H9 (cell line): Measurements from ENCODE around the gene SLC6A3. TPM values are rescaled to one million over a fixed set of nuclear protein-coding genes. Genes with fewer than 3 reads are reported as not detected.

Experiments used
- DNase-seq: peaks from one replicate; pipeline ENCODE4 v3.0.0-alpha.2; 2017
- H2AFZ ChIP-seq: one replicate; pipeline ENCODE4 v1.6.1; 2013; ENCODE audit warnings: mild to moderate bottlenecking, low read length, control low read depth, moderate library complexity
- H2AK5ac ChIP-seq: 2 replicates; pipeline ENCODE4 v1.6.1; 2013; ENCODE audit warnings: low read length, control low read depth, mixed read lengths; ENCODE audit not compliant: insufficient read length
- H2BK120ac ChIP-seq: one replicate; pipeline ENCODE4 v1.6.1; 2013; ENCODE audit warnings: low read depth, mild to moderate bottlenecking, low read length, control low read depth, inconsistent platforms; ENCODE audit not compliant: poor library complexity, severe bottlenecking
- H2BK12ac ChIP-seq: 2 replicates; pipeline ENCODE4 v1.6.1; 2013; ENCODE audit warnings: low read length, control low read depth, mixed read lengths, low read depth; ENCODE audit not compliant: insufficient read length
- H2BK15ac ChIP-seq: 2 replicates; pipeline ENCODE4 v1.6.1; 2013; ENCODE audit warnings: low read depth, low read length, control low read depth
- H2BK20ac ChIP-seq: one replicate; pipeline ENCODE4 v1.6.1; 2013; ENCODE audit warnings: low read depth, mild to moderate bottlenecking, low read length, control low read depth, inconsistent platforms; ENCODE audit not compliant: poor library complexity, severe bottlenecking
- H2BK5ac ChIP-seq: 2 replicates; pipeline ENCODE4 v1.6.1; 2013; ENCODE audit warnings: low read length, control low read depth, mixed read lengths; ENCODE audit not compliant: insufficient read length
- H3K14ac ChIP-seq: 2 replicates; pipeline ENCODE4 v1.6.1; 2013; ENCODE audit warnings: low read length, control low read depth; ENCODE audit not compliant: insufficient read depth
- H3K18ac ChIP-seq: 2 replicates; pipeline ENCODE4 v1.6.1; 2013; ENCODE audit warnings: low read depth, mild to moderate bottlenecking, mixed read lengths, low read length, control low read depth; ENCODE audit not compliant: insufficient read length
- H3K23ac ChIP-seq: 2 replicates; pipeline ENCODE4 v1.6.1; 2013; ENCODE audit warnings: low read length, control low read depth, mixed read lengths, low read depth; ENCODE audit not compliant: insufficient read length
- H3K23me2 ChIP-seq: 2 replicates; pipeline ENCODE4 v1.6.1; 2013; ENCODE audit warnings: low read depth, mild to moderate bottlenecking, mixed read lengths, low read length, control low read depth; ENCODE audit not compliant: insufficient read length, poor library complexity, severe bottlenecking
- H3K27ac ChIP-seq: 2 replicates; pipeline ENCODE4 v1.5.1; 2013; ENCODE audit warnings: low read length, control low read depth, mixed read lengths, low read depth; ENCODE audit not compliant: insufficient read length
- H3K27me3 ChIP-seq: 2 replicates; pipeline ENCODE4 v1.6.1; 2013; ENCODE audit warnings: low read length, control low read depth, inconsistent platforms; ENCODE audit not compliant: insufficient read depth
- H3K4ac ChIP-seq: 2 replicates; pipeline ENCODE4 v1.6.1; 2013; ENCODE audit warnings: low read depth, mild to moderate bottlenecking, control low read depth, inconsistent platforms, low read length, moderate library complexity
- H3K4me1 ChIP-seq: 2 replicates; pipeline ENCODE4 v1.6.1; 2013; ENCODE audit warnings: low read length, control low read depth, inconsistent platforms; ENCODE audit not compliant: insufficient read depth
- H3K4me2 ChIP-seq: 2 replicates; pipeline ENCODE4 v1.6.1; 2013; ENCODE audit warnings: low read length, control low read depth, mixed read lengths; ENCODE audit not compliant: insufficient read length, insufficient read depth
- H3K56ac ChIP-seq: 2 replicates; pipeline ENCODE4 v1.6.1; 2013; ENCODE audit warnings: low read depth, mild to moderate bottlenecking, mixed read lengths, low read length, control low read depth; ENCODE audit not compliant: insufficient read length
- H3K79me1 ChIP-seq: 2 replicates; pipeline ENCODE4 v1.6.1; 2013; ENCODE audit warnings: low read depth, mild to moderate bottlenecking, moderate library complexity, low read length, control low read depth, inconsistent platforms; ENCODE audit not compliant: insufficient read depth, poor library complexity, severe bottlenecking
- H3K79me2 ChIP-seq: 2 replicates; pipeline ENCODE4 v1.6.1; 2013; ENCODE audit warnings: low read length, control low read depth, inconsistent platforms; ENCODE audit not compliant: insufficient read depth
- H3K9ac ChIP-seq: 2 replicates; pipeline ENCODE4 v1.6.1; 2013; ENCODE audit warnings: low read length, control low read depth, mixed read lengths; ENCODE audit not compliant: insufficient read length; ENCODE audit errors: extremely low read depth
- H3K9me3 ChIP-seq: one replicate; pipeline ENCODE4 v1.6.1; 2013; ENCODE audit warnings: low read depth, low read length, inconsistent platforms; ENCODE audit not compliant: control insufficient read depth
- H3T11ph ChIP-seq: one replicate; pipeline ENCODE4 v1.6.1; 2013; ENCODE audit warnings: mild to moderate bottlenecking, low read length, control low read depth, inconsistent platforms
- H4K20me1 ChIP-seq: one replicate; pipeline ENCODE4 v1.6.1; 2013; ENCODE audit not compliant: control insufficient read depth, insufficient read length, insufficient read depth
- H4K5ac ChIP-seq: 2 replicates; pipeline ENCODE4 v1.6.1; 2013; ENCODE audit warnings: low read depth, mild to moderate bottlenecking, mixed read lengths, low read length, control low read depth; ENCODE audit not compliant: insufficient read length
- H4K8ac ChIP-seq: replicated peaks from 2 replicates; pipeline ENCODE4 v1.6.1; 2013; ENCODE audit warnings: low read length, control low read depth, mixed read lengths, low read depth; ENCODE audit not compliant: insufficient read length
- H4K91ac ChIP-seq: 2 replicates; pipeline ENCODE4 v1.6.1; 2013; ENCODE audit warnings: low read depth, mild to moderate bottlenecking, moderate library complexity, mixed read lengths, low read length, control low read depth; ENCODE audit not compliant: insufficient read length
- H3K27ac Mint-ChIP-seq, 3 experiments: 2 replicates in 2 of 3; 3 replicates in 1 of 3; pipeline ENCODE4 v1.8.0; 2020 to 2021; ENCODE audit warnings: mixed read lengths in 3 of 3, mild to moderate bottlenecking in 1 of 3, moderate library complexity in 1 of 3
- H3K27me3 Mint-ChIP-seq: 2 replicates; pipeline ENCODE4 v1.8.0; 2021; ENCODE audit warnings: low read depth, mild to moderate bottlenecking, moderate library complexity, mixed read lengths
- H3K36me3 Mint-ChIP-seq, 3 experiments: 2 replicates in 2 of 3; 3 replicates in 1 of 3; pipeline ENCODE4 v1.8.0; 2020 to 2021; ENCODE audit warnings: low read depth in 3 of 3, mixed read lengths in 3 of 3; ENCODE audit not compliant: insufficient read depth in 1 of 3
- H3K4me1 Mint-ChIP-seq, 2 experiments: 2 replicates each; pipeline ENCODE4 v1.8.0; 2020; ENCODE audit warnings: mixed read lengths in 2 of 2
- H3K4me3 Mint-ChIP-seq, 2 experiments: 2 replicates in 1 of 2; 3 replicates in 1 of 2; pipeline ENCODE4 v1.8.0; 2020 to 2021; ENCODE audit warnings: mild to moderate bottlenecking in 2 of 2, mixed read lengths in 2 of 2, moderate library complexity in 1 of 2
- H3K9me3 Mint-ChIP-seq, 2 experiments: 2 replicates in 1 of 2; 3 replicates in 1 of 2; pipeline ENCODE4 v1.8.0; 2020; ENCODE audit warnings: mild to moderate bottlenecking in 2 of 2, mixed read lengths in 2 of 2, moderate library complexity in 1 of 2
- CTCF ChIP-seq: fragments of 200-600 bp; sonication (generic); conservative IDR thresholded peaks from 3 replicates; pipeline ENCODE4 v1.8.0; 2021; ENCODE audit warnings: antibody characterized with exemption, mild to moderate bottlenecking
- WGBS: extraction: QIAGEN DNeasy Blood & Tissue Kit; methylation state at CpG from one replicate; pipeline ENCODE4 v1.1.7; 2013; ENCODE audit warnings: missing lambda C conversion rate, low lambda C conversion rate, mixed read lengths; ENCODE audit not compliant: insufficient read length; ENCODE audit errors: extremely low coverage; 5-methylcytosine and 5-hydroxymethylcytosine counted together
- total RNA-seq: library from RNA; stranded (reverse); gene quantifications from 2 replicates; pipeline ENCODE4 v1.2.1, GENCODE V29; 2021

SLC6A3 gene
- total RNA-seq, 1 experiment from 2014 or later = 0.61 TPM

- H3K27me3 ChIP-seq = no peaks in the 10 kb centered on the region
- Mint-ChIP-seq H3K27me3 (no peaks in the 10 kb centered on the region), H3K36me3 (peaks cover 24 to 81% (median 77%) of the 10 kb centered on the region in 3 experiments; a peak in 6 of 7 replicates), H3K27ac (no peak overlapping the region; a peak in 1 of 7 replicates), H3K4me3 (no peak overlapping the region), H3K4me1 (no peaks in the 10 kb centered on the region), H3K9me3 (no peaks in the 10 kb centered on the region)
- no peak overlapping the region for H2BK120ac ChIP-seq
- H3T11ph ChIP-seq = no peak overlapping the region
- no peaks in the 10 kb centered on the region for H3K23me2 ChIP-seq
- H2BK20ac ChIP-seq = no peak overlapping the region
- no peak overlapping the region for H3K56ac ChIP-seq
- no peak overlapping the region for H3K23ac ChIP-seq
- no peak overlapping the region for H2BK15ac ChIP-seq
- no peak overlapping the region for H3K9ac ChIP-seq
- no peaks in the 10 kb centered on the region for H3K79me1 ChIP-seq
- no peaks in the 10 kb centered on the region for H3K9me3 ChIP-seq
- H4K5ac ChIP-seq = no peak overlapping the region
- H3K4ac ChIP-seq = no peak overlapping the region
- no peak overlapping the region for H4K91ac ChIP-seq
- H2AFZ ChIP-seq = no peak overlapping the region
- H3K27ac ChIP-seq = no peak overlapping the region
- no peak for TF ChIP-seq CTCF
- no peak overlapping the region for H2BK12ac ChIP-seq
- no peak overlapping the region for H4K8ac ChIP-seq
- H2BK5ac ChIP-seq = no peak overlapping the region
- H4K20me1 ChIP-seq = peaks cover 2% of the 10 kb centered on the region
- DNase-seq = no peak
- H3K18ac ChIP-seq = no peak overlapping the region
- no peak overlapping the region for H2AK5ac ChIP-seq
- H3K14ac ChIP-seq = no peak overlapping the region
- WGBS = no CpG with 5 or more reads among the region's 13 CpGs
- no peaks in the 10 kb centered on the region for H3K79me2 ChIP-seq
- H3K4me2 ChIP-seq = no peak overlapping the region
- no peaks in the 10 kb centered on the region for H3K4me1 ChIP-seq
These were observed 41.0 kb upstream of the SLC6A3 start for GRCh38 chr5:1486271-1486670.
